ENCODE results near the gene GSTO1.
A peak's percentile ranks its signal among the peaks of the same experiment; 100 is the strongest.

GSTO1 gene

GRCh38 chr10:104254493-104255310, at the start of gene GSTO1 (continued):
- no peak for TF ChIP-seq ZNF138 (tag by site-specific recombination; IDR thresholded peaks at IDR 0.05; ENCODE audit: borderline replicate concordance)

- TF ChIP-seq ZNF658 (tag by site-specific recombination; IDR thresholded peaks at IDR 0.05): no peak
- TF ChIP-seq ZNF239 (tag by site-specific recombination; IDR thresholded peaks at IDR 0.05): peak; percentile 79; the same call in 1 of the 2 replicates
- TF ChIP-seq ZNF670 (tag by site-specific recombination; IDR thresholded peaks at IDR 0.05; ENCODE audit: low read depth): no peak
- Histone ChIP-seq H3K27ac (ENCODE audit: extremely low read depth, low read depth, low read length) (no peak overlapping the region), H3K36me3 (ENCODE audit: control insufficient read depth in 2 of 2, insufficient read depth in 1 of 2, low read length in 2 of 2) (no peaks in the 10 kb centered on the region), H3K4me3 (ENCODE audit: low read depth, low read length) (no peak overlapping the region), H3K4me1 (ENCODE audit: control insufficient read depth, insufficient read depth, low read length) (no peaks in the 10 kb centered on the region), H3K9me3 (ENCODE audit: control insufficient read depth, insufficient read depth, low read depth, low read length) (no peaks in the 10 kb centered on the region)
- CTCF ChIA-PET: interaction anchor here (0.7 kb wide), 1 partner anchor 64 kb away, joined by 3 read pairs; no protein-coding TSS in a partner anchor
- POLR2A ChIA-PET: no interaction called here
Measured at GRCh38 chr10:104208730-104209129, 46.0 kb upstream of the GSTO1 start.

- TF ChIP-seq RBAK (tag by site-specific recombination; IDR thresholded peaks at IDR 0.05) (no peak), ZNF610 (tag by site-specific recombination; IDR thresholded peaks at IDR 0.05; ENCODE audit: borderline replicate concordance) (no peak), ZNF184 (tag by site-specific recombination; IDR thresholded peaks at IDR 0.05) (no peak), WT1 (tag by site-specific recombination; IDR thresholded peaks at IDR 0.05) (no peak), ZNF394 (tag by site-specific recombination; IDR thresholded peaks at IDR 0.05; ENCODE audit: borderline replicate concordance) (no peak), GLIS1 (tag by site-specific recombination; IDR thresholded peaks at IDR 0.05) (0 out of 2 replicates have a peak, but pooled peaks have one; percentile 24), ZNF654 (tag by site-specific recombination; IDR thresholded peaks at IDR 0.05; ENCODE audit: low read depth) (peak; percentile 77), ZNF112 (tag by site-specific recombination; IDR thresholded peaks at IDR 0.05) (no peak), ZNF585B (tag by site-specific recombination; IDR thresholded peaks at IDR 0.05) (no peak), ZNF660 (tag by site-specific recombination; IDR thresholded peaks at IDR 0.05) (peak; percentile 71)
- Histone ChIP-seq H3K4me3 (ENCODE audit: low read depth, low read length) (no peak overlapping the region), H3K36me3 (ENCODE audit: control insufficient read depth in 2 of 2, insufficient read depth in 1 of 2, low read length in 2 of 2) (no peaks in the 10 kb centered on the region), H3K9me3 (ENCODE audit: control insufficient read depth, insufficient read depth, low read depth, low read length) (no peaks in the 10 kb centered on the region), H3K4me1 (ENCODE audit: control insufficient read depth, insufficient read depth, low read length) (no peaks in the 10 kb centered on the region), H3K27ac (ENCODE audit: extremely low read depth, low read depth, low read length) (no peak overlapping the region)
- ChIA-PET POLR2A (no interaction called here), CTCF (interaction anchor here (0.9 to 1.5 kb wide), 4 partner anchors 83 to 325 kb away, joined by 3 to 6 read pairs (median 4); no protein-coding TSS in a partner anchor)
Measured at GRCh38 chr10:104209575-104210198, 45.0 kb upstream of the GSTO1 start.

GRCh38 chr10:104216631-104217030, 38.1 kb upstream of the GSTO1 start:
- ChIA-PET POLR2A (interaction anchor here (1.1 kb wide), 1 partner anchor 12 kb away, joined by 4 read pairs; no protein-coding TSS in a partner anchor), CTCF (interaction anchor here (0.9 kb wide), 1 partner anchor 172 kb away, joined by 4 read pairs; no protein-coding TSS in a partner anchor)
- Histone ChIP-seq H3K9me3 (ENCODE audit: control insufficient read depth, insufficient read depth, low read depth, low read length) (no peaks in the 10 kb centered on the region), H3K36me3 (ENCODE audit: control insufficient read depth in 2 of 2, insufficient read depth in 1 of 2, low read length in 2 of 2) (no peaks in the 10 kb centered on the region), H3K4me1 (ENCODE audit: control insufficient read depth, insufficient read depth, low read length) (no peaks in the 10 kb centered on the region), H3K4me3 (ENCODE audit: low read depth, low read length) (no peak overlapping the region), H3K27ac (ENCODE audit: extremely low read depth, low read depth, low read length) (no peak overlapping the region)
- no peak for TF ChIP-seq ZNF76 (tag by site-specific recombination; IDR thresholded peaks at IDR 0.05; ENCODE audit: borderline replicate concordance, low read depth)

GRCh38 chr10:104218751-104219150, 35.9 kb upstream of the GSTO1 start:
- ChIA-PET CTCF (no interaction called here), POLR2A (interaction anchor here (0.6 kb wide), 1 partner anchor 93 kb away, joined by 3 read pairs; no protein-coding TSS in a partner anchor)
- Histone ChIP-seq H3K4me3 (ENCODE audit: low read depth, low read length) (no peak overlapping the region), H3K36me3 (ENCODE audit: control insufficient read depth in 2 of 2, insufficient read depth in 1 of 2, low read length in 2 of 2) (no peaks in the 10 kb centered on the region), H3K4me1 (ENCODE audit: control insufficient read depth, insufficient read depth, low read length) (no peaks in the 10 kb centered on the region), H3K9me3 (ENCODE audit: control insufficient read depth, insufficient read depth, low read depth, low read length) (no peaks in the 10 kb centered on the region), H3K27ac (ENCODE audit: extremely low read depth, low read depth, low read length) (no peak overlapping the region)
- TF ChIP-seq ZNF518A (tag by site-specific recombination; conservative IDR thresholded peaks at IDR 0.05; ENCODE audit: low read depth): no peak
- no peak for TF ChIP-seq ZNF211 (tag by site-specific recombination; IDR thresholded peaks at IDR 0.05; ENCODE audit: low read depth)
- TF ChIP-seq ZNF704 (tag by site-specific recombination; IDR thresholded peaks at IDR 0.05): no peak
